WTC11 (cell line): Measurements from ENCODE around the gene FUT8. TPM values are rescaled to one million over a fixed set of nuclear protein-coding genes. Genes with fewer than 3 reads are reported as not detected.

Experiments used
- ATAC-seq: fragments of 200-7000 bp; cut with Tn5 transposase; 2 replicates; pipeline ENCODE4 v1.10.0; 2021; ENCODE audit warnings: mild to moderate bottlenecking, moderate library complexity
- CTCF ChIA-PET: fragments of 300-600 bp; sonication (Branson Sonifier 250); formaldehyde crosslinking; loops from one replicate; lab custom pipeline; 2021; ENCODE audit warnings: antibody characterized with exemption; lab: Charles Lee
- POLR2A ChIA-PET: fragments of 350-600 bp; sonication (Branson Sonifier 250); formaldehyde crosslinking; loops from one replicate; lab custom pipeline; 2021; ENCODE audit warnings: antibody characterized with exemption; lab: Charles Lee
- DNase-seq: peaks from one replicate; pipeline ENCODE4 v3.0.0; 2021; ENCODE audit warnings: low spot score
- H3K27ac Mint-ChIP-seq: 2 replicates; pipeline ENCODE4 v1.8.0; 2021; ENCODE audit warnings: mixed read lengths
- H3K27me3 Mint-ChIP-seq: 2 replicates; pipeline ENCODE4 v1.8.0; 2021; ENCODE audit warnings: low read depth, mild to moderate bottlenecking, moderate library complexity, mixed read lengths
- H3K36me3 Mint-ChIP-seq: 2 replicates; pipeline ENCODE4 v1.8.0; 2021; ENCODE audit warnings: mixed read lengths
- H3K4me1 Mint-ChIP-seq: 2 replicates; pipeline ENCODE4 v1.8.0; 2022; ENCODE audit warnings: mixed read lengths
- H3K4me3 Mint-ChIP-seq: 2 replicates; pipeline ENCODE4 v1.8.0; 2021; ENCODE audit warnings: mild to moderate bottlenecking, moderate library complexity, mixed read lengths
- H3K9me3 Mint-ChIP-seq: 2 replicates; pipeline ENCODE4 v1.8.0; 2021; ENCODE audit warnings: mixed read lengths
- CBFB ChIP-seq: sonication (generic); formaldehyde crosslinking; IDR thresholded peaks from 2 replicates; pipeline ENCODE4 v1.8.1; 2022; ENCODE audit warnings: mild to moderate bottlenecking, low read depth, missing genetic modification reagents
- ETV6 ChIP-seq: sonication (generic); formaldehyde crosslinking; IDR thresholded peaks from 2 replicates; pipeline ENCODE4 v1.8.1; 2022; ENCODE audit warnings: mild to moderate bottlenecking, missing genetic modification reagents
- JAZF1 ChIP-seq: fragments of 250-450 bp; sonication (Bioruptor Pico); IDR thresholded peaks from 2 replicates; pipeline ENCODE4 v1.9.0; 2021; ENCODE audit warnings: moderate library complexity, mild to moderate bottlenecking, inconsistent platforms
- JUN ChIP-seq: sonication (generic); formaldehyde crosslinking; IDR thresholded peaks from 2 replicates; pipeline ENCODE4 v1.8.0; 2023; ENCODE audit warnings: mild to moderate bottlenecking, missing genetic modification reagents
- PRRX2 ChIP-seq: fragments of 250-450 bp; sonication (Bioruptor Pico); IDR thresholded peaks from 2 replicates; pipeline ENCODE4 v1.8.0; 2021; ENCODE audit warnings: mild to moderate bottlenecking
- RELA ChIP-seq: sonication (generic); formaldehyde crosslinking; IDR thresholded peaks from 2 replicates; pipeline ENCODE4 v1.8.1; 2022; ENCODE audit warnings: missing genetic modification reagents, mild to moderate bottlenecking, borderline replicate concordance
- RORB ChIP-seq: fragments of 250-450 bp; sonication (Bioruptor Pico); IDR thresholded peaks from 2 replicates; pipeline ENCODE4 v1.9.0; 2021; ENCODE audit warnings: mild to moderate bottlenecking
- SMAD3 ChIP-seq: sonication (generic); formaldehyde crosslinking; IDR thresholded peaks from 2 replicates; pipeline ENCODE4 v1.8.0; 2022; ENCODE audit warnings: missing genetic modification reagents, mild to moderate bottlenecking, borderline replicate concordance
- SP1 ChIP-seq: sonication (generic); formaldehyde crosslinking; conservative IDR thresholded peaks from 2 replicates; pipeline ENCODE4 v1.8.1; 2022; ENCODE audit warnings: missing genetic modification reagents
- TEAD1 ChIP-seq: sonication (generic); formaldehyde crosslinking; IDR thresholded peaks from 2 replicates; pipeline ENCODE4 v1.8.0; 2022; ENCODE audit warnings: mild to moderate bottlenecking, missing genetic modification reagents
- ZBTB21 ChIP-seq: sonication (generic); formaldehyde crosslinking; IDR thresholded peaks from 2 replicates; pipeline ENCODE4 v1.8.1; 2023; ENCODE audit warnings: mild to moderate bottlenecking, missing genetic modification reagents, borderline replicate concordance
- ZNF138 ChIP-seq: sonication (generic); formaldehyde crosslinking; conservative IDR thresholded peaks from 2 replicates; pipeline ENCODE4 v1.8.1; 2022; ENCODE audit warnings: mild to moderate bottlenecking, moderate library complexity, missing genetic modification reagents
- ZNF263 ChIP-seq: sonication (generic); formaldehyde crosslinking; IDR thresholded peaks from 2 replicates; pipeline ENCODE4 v1.8.1; 2022; ENCODE audit warnings: low read depth, mild to moderate bottlenecking, moderate library complexity, missing genetic modification reagents
- ZNF396 ChIP-seq: fragments of 250-450 bp; sonication (Bioruptor Pico); IDR thresholded peaks from 2 replicates; pipeline ENCODE4 v1.8.0; 2021; ENCODE audit warnings: mild to moderate bottlenecking, moderate library complexity, borderline replicate concordance
- ZNF416 ChIP-seq: fragments of 250-450 bp; sonication (Bioruptor Pico); IDR thresholded peaks from 2 replicates; pipeline ENCODE4 v1.9.0; 2021; ENCODE audit warnings: mild to moderate bottlenecking, inconsistent platforms
- total RNA-seq: library from RNA; stranded (reverse); gene quantifications from 3 replicates; pipeline ENCODE4 v1.2.3, GENCODE V29; 2021
- TF ChIP-seq, protein P1 (sequence below): sonication (generic); formaldehyde crosslinking; IDR thresholded peaks from 2 replicates; pipeline ENCODE4 v1.8.1; 2023; ENCODE audit warnings: mild to moderate bottlenecking, missing genetic modification reagents, moderate library complexity
- TF ChIP-seq, protein P2 (sequence below): sonication (generic); formaldehyde crosslinking; IDR thresholded peaks from 2 replicates; pipeline ENCODE4 v1.8.1; 2022; ENCODE audit warnings: mild to moderate bottlenecking, moderate library complexity, missing genetic modification reagents
- TF ChIP-seq, protein P3 (sequence below): sonication (generic); formaldehyde crosslinking; IDR thresholded peaks from 2 replicates; pipeline ENCODE4 v1.8.1; 2023; ENCODE audit warnings: mild to moderate bottlenecking, missing genetic modification reagents
- TF ChIP-seq, protein P4 (sequence below): sonication (generic); formaldehyde crosslinking; IDR thresholded peaks from 2 replicates; pipeline ENCODE4 v1.8.0; 2022; ENCODE audit warnings: mild to moderate bottlenecking, missing genetic modification reagents
- TF ChIP-seq, protein P5 (sequence below): sonication (generic); formaldehyde crosslinking; conservative IDR thresholded peaks from 2 replicates; pipeline ENCODE4 v1.8.1; 2023; ENCODE audit warnings: mild to moderate bottlenecking, low read depth, missing genetic modification reagents, moderate library complexity
- TF ChIP-seq, protein P6 (sequence below): sonication (generic); formaldehyde crosslinking; IDR thresholded peaks from 2 replicates; pipeline ENCODE4 v1.8.1; 2022; ENCODE audit warnings: low read depth, mild to moderate bottlenecking, moderate library complexity, missing genetic modification reagents, borderline replicate concordance
- TF ChIP-seq, protein P7 (sequence below): sonication (generic); formaldehyde crosslinking; IDR thresholded peaks from 2 replicates; pipeline ENCODE4 v1.8.0; 2022; ENCODE audit warnings: missing genetic modification reagents

FUT8 gene
- total RNA-seq, 1 experiment from 2014 or later: 37.9 TPM

DNA sequence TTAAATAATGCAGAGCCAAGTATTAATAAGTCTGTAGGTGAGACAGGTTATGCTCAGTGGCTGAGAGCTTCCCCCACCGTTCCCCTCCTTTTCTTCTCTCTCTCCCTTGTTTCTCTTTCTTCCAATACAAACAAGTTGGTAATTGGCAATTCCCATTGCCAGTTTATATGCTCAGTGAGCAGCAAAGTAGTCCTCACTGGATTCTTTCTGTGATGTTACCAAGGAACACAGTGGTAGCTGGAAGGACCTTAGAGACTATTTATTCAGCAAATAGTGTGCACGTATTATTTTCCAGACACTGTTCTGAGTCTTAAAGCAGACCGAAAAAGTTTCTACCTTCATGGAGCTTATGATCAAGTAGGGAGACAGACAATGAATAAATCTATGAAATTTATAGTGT is 344.4 kb downstream of the FUT8 start:
- TF ChIP-seq ZNF396 (CRISPR knock-in tag) (no peak), ZBTB21 (CRISPR knock-in tag) (no peak), TEAD1 (CRISPR knock-in tag) (no peak), JUN (CRISPR knock-in tag) (no peak), JAZF1 (no peak), ETV6 (CRISPR knock-in tag) (no peak), ZNF263 (CRISPR knock-in tag) (no peak), ZNF416 (CRISPR knock-in tag) (no peak), SMAD3 (CRISPR knock-in tag) (no peak), PRRX2 (no peak)
- TF ChIP-seq, protein P1, sequence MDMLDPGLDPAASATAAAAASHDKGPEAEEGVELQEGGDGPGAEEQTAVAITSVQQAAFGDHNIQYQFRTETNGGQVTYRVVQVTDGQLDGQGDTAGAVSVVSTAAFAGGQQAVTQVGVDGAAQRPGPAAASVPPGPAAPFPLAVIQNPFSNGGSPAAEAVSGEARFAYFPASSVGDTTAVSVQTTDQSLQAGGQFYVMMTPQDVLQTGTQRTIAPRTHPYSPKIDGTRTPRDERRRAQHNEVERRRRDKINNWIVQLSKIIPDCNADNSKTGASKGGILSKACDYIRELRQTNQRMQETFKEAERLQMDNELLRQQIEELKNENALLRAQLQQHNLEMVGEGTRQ (CRISPR knock-in tag): no peak
- TF ChIP-seq, protein P2, sequence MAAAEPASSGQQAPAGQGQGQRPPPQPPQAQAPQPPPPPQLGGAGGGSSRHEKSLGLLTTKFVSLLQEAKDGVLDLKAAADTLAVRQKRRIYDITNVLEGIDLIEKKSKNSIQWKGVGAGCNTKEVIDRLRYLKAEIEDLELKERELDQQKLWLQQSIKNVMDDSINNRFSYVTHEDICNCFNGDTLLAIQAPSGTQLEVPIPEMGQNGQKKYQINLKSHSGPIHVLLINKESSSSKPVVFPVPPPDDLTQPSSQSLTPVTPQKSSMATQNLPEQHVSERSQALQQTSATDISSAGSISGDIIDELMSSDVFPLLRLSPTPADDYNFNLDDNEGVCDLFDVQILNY (CRISPR knock-in tag): no peak
- TF ChIP-seq, all 79 proteins: peak for 0
- H3K4me3 Mint-ChIP-seq: no peak overlapping the region
- H3K36me3 Mint-ChIP-seq: no peaks in the 10 kb centered on the region
- CTCF ChIA-PET: no interaction called here
- H3K9me3 Mint-ChIP-seq: peaks cover 13% of the 10 kb centered on the region
- H3K27ac Mint-ChIP-seq: no peak overlapping the region
- DNase-seq (no peak), ATAC-seq (no peak)
- POLR2A ChIA-PET: interaction anchor here (0.6 kb wide), 1 partner anchor 262 kb away, joined by 3 read pairs; no protein-coding TSS in a partner anchor
- H3K4me1 Mint-ChIP-seq: peaks cover 2% of the 10 kb centered on the region; the same call in 1 of the 2 replicates
- no peaks in the 10 kb centered on the region for H3K27me3 Mint-ChIP-seq

DNA sequence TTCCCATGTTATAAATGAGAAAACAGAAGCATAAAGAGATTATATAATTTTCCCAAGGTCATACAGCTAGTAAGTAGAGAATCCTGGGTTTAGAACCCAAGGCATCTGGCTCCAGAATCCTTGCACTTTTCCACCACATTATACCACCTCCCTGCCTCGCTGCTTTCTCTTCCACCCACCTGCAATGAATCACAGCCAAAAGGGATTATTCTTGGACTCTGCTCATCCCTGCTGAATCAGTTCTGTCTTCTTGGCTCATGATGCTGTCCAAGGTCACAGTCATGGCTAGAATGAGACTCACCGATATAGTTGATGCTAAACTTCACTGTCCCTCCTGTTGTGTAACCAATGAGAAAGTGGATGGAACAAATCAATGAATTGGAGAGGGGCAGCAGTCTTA is 356.6 kb downstream of the FUT8 start:
- Mint-ChIP-seq H3K36me3 (no peaks in the 10 kb centered on the region), H3K9me3 (peaks cover 10% of the 10 kb centered on the region), H3K27me3 (0 out of 2 replicates have a peak, but pooled peaks cover 3% of the 10 kb centered on the region), H3K27ac (no peak overlapping the region), H3K4me1 (no peaks in the 10 kb centered on the region), H3K4me3 (no peak overlapping the region)
- ChIA-PET POLR2A (no interaction called here), CTCF (no interaction called here)
- DNase-seq (no peak), ATAC-seq (no peak)
- TF ChIP-seq, protein P3, sequence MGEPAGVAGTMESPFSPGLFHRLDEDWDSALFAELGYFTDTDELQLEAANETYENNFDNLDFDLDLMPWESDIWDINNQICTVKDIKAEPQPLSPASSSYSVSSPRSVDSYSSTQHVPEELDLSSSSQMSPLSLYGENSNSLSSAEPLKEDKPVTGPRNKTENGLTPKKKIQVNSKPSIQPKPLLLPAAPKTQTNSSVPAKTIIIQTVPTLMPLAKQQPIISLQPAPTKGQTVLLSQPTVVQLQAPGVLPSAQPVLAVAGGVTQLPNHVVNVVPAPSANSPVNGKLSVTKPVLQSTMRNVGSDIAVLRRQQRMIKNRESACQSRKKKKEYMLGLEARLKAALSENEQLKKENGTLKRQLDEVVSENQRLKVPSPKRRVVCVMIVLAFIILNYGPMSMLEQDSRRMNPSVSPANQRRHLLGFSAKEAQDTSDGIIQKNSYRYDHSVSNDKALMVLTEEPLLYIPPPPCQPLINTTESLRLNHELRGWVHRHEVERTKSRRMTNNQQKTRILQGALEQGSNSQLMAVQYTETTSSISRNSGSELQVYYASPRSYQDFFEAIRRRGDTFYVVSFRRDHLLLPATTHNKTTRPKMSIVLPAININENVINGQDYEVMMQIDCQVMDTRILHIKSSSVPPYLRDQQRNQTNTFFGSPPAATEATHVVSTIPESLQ (CRISPR knock-in tag): no peak
- TF ChIP-seq SP1 (CRISPR knock-in tag) (no peak), ZNF138 (CRISPR knock-in tag) (no peak), CBFB (CRISPR knock-in tag) (no peak), ETV6 (CRISPR knock-in tag) (no peak), JUN (CRISPR knock-in tag) (no peak), RORB (CRISPR knock-in tag) (no peak), ZNF396 (CRISPR knock-in tag) (no peak), RELA (CRISPR knock-in tag) (no peak)
- TF ChIP-seq, protein P4, sequence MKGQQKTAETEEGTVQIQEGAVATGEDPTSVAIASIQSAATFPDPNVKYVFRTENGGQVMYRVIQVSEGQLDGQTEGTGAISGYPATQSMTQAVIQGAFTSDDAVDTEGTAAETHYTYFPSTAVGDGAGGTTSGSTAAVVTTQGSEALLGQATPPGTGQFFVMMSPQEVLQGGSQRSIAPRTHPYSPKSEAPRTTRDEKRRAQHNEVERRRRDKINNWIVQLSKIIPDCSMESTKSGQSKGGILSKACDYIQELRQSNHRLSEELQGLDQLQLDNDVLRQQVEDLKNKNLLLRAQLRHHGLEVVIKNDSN (CRISPR knock-in tag): no peak
- TF ChIP-seq, protein P2 (CRISPR knock-in tag): no peak
- TF ChIP-seq, protein P5, sequence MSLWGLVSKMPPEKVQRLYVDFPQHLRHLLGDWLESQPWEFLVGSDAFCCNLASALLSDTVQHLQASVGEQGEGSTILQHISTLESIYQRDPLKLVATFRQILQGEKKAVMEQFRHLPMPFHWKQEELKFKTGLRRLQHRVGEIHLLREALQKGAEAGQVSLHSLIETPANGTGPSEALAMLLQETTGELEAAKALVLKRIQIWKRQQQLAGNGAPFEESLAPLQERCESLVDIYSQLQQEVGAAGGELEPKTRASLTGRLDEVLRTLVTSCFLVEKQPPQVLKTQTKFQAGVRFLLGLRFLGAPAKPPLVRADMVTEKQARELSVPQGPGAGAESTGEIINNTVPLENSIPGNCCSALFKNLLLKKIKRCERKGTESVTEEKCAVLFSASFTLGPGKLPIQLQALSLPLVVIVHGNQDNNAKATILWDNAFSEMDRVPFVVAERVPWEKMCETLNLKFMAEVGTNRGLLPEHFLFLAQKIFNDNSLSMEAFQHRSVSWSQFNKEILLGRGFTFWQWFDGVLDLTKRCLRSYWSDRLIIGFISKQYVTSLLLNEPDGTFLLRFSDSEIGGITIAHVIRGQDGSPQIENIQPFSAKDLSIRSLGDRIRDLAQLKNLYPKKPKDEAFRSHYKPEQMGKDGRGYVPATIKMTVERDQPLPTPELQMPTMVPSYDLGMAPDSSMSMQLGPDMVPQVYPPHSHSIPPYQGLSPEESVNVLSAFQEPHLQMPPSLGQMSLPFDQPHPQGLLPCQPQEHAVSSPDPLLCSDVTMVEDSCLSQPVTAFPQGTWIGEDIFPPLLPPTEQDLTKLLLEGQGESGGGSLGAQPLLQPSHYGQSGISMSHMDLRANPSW: no peak
- TF ChIP-seq, protein P6, sequence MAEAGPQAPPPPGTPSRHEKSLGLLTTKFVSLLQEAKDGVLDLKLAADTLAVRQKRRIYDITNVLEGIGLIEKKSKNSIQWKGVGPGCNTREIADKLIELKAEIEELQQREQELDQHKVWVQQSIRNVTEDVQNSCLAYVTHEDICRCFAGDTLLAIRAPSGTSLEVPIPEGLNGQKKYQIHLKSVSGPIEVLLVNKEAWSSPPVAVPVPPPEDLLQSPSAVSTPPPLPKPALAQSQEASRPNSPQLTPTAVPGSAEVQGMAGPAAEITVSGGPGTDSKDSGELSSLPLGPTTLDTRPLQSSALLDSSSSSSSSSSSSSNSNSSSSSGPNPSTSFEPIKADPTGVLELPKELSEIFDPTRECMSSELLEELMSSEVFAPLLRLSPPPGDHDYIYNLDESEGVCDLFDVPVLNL (CRISPR knock-in tag): no peak
- TF ChIP-seq, protein P7, sequence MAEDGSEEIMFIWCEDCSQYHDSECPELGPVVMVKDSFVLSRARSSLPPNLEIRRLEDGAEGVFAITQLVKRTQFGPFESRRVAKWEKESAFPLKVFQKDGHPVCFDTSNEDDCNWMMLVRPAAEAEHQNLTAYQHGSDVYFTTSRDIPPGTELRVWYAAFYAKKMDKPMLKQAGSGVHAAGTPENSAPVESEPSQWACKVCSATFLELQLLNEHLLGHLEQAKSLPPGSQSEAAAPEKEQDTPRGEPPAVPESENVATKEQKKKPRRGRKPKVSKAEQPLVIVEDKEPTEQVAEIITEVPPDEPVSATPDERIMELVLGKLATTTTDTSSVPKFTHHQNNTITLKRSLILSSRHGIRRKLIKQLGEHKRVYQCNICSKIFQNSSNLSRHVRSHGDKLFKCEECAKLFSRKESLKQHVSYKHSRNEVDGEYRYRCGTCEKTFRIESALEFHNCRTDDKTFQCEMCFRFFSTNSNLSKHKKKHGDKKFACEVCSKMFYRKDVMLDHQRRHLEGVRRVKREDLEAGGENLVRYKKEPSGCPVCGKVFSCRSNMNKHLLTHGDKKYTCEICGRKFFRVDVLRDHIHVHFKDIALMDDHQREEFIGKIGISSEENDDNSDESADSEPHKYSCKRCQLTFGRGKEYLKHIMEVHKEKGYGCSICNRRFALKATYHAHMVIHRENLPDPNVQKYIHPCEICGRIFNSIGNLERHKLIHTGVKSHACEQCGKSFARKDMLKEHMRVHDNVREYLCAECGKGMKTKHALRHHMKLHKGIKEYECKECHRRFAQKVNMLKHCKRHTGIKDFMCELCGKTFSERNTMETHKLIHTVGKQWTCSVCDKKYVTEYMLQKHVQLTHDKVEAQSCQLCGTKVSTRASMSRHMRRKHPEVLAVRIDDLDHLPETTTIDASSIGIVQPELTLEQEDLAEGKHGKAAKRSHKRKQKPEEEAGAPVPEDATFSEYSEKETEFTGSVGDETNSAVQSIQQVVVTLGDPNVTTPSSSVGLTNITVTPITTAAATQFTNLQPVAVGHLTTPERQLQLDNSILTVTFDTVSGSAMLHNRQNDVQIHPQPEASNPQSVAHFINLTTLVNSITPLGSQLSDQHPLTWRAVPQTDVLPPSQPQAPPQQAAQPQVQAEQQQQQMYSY (CRISPR knock-in tag): no peak
